K562 (cell line): Measurements from ENCODE around the gene LRMDA. TPM values are rescaled to one million over a fixed set of nuclear protein-coding genes. Genes with fewer than 3 reads are reported as not detected.

ENCODE experiments used
- ATAC-seq: fragments of 200-7000 bp; cut with Tn5 transposase; 3 replicates; pipeline ENCODE4 v1.9.1; 2020; ENCODE audit warnings: moderate library complexity
- BruUV-seq: library from RNA; stranded (reverse); fragments of 400-500 nt; replicated peaks from 2 replicates; lab custom pipeline; 2021; lab: Mats Ljungman, UMichigan
- CTCF ChIA-PET: fragments of 300-600 bp; formaldehyde crosslinking; extraction: SDS; loops from one replicate; lab custom pipeline; 2021; ENCODE audit warnings: low intra/inter-chr PET ratio; lab: Yijun Ruan, JAX
- POLR2A ChIA-PET: fragments of 300-600, 350-650 bp; sonication (Branson Sonifier 250); formaldehyde crosslinking; extraction: SDS; loops from one replicate; lab custom pipeline; 2021; ENCODE audit warnings: antibody characterized with exemption, inconsistent platforms; lab: Yijun Ruan, JAX
- DNase-seq, 4 experiments: peaks; one replicate each; pipeline versions ENCODE4 v3.0.0 to v3.0.0-alpha.2; 2011 to 2018; ENCODE audit warnings: low spot score in 3 of 4, mixed read lengths in 3 of 4; ENCODE audit errors: extremely low read depth in 1 of 4
- FAIRE-seq: peaks from 2 replicates; lab custom pipeline; 2011; peaks lifted over from hg19 to GRCh38; lab: Jason Lieb, UNC
- H2AFZ ChIP-seq: 2 replicates; pipeline ENCODE4 v1.6.0; 2011; ENCODE audit warnings: low read depth, low read length, control low read depth, inconsistent platforms
- H3K27ac ChIP-seq: fragments of 200-600 bp; 3 replicates; pipeline ENCODE4 v1.8.0; 2011; ENCODE audit warnings: low read depth, mild to moderate bottlenecking, control low read depth, inconsistent platforms, low read length, moderate library complexity, mixed read lengths; ENCODE audit errors: extremely low read depth
- H3K27me3 ChIP-seq, 2 experiments: fragments of 300-600 bp in 1 of 2; 2 replicates in 1 of 2; 3 replicates in 1 of 2; pipeline versions ENCODE4 v1.6.0 to v1.8.0; 2011; ENCODE audit warnings: inconsistent platforms in 2 of 2, low read length in 2 of 2, mild to moderate bottlenecking in 1 of 2, mixed read lengths in 1 of 2, moderate library complexity in 1 of 2; ENCODE audit not compliant: control insufficient read depth in 2 of 2, insufficient read depth in 2 of 2
- H3K36me3 ChIP-seq: fragments of 300-600 bp; 3 replicates; pipeline ENCODE4 v1.8.0; 2011; ENCODE audit warnings: mild to moderate bottlenecking, low read length, inconsistent platforms; ENCODE audit not compliant: control insufficient read depth, insufficient read depth
- H3K4me1 ChIP-seq, 2 experiments: fragments of 200-600 bp in 1 of 2; replicated peaks in 1 of 2; 2 replicates in 1 of 2; 3 replicates in 1 of 2; pipeline versions ENCODE4 v1.5.1 to v1.8.0; 2011; ENCODE audit warnings: inconsistent platforms in 2 of 2, low read length in 2 of 2, mild to moderate bottlenecking in 1 of 2, mixed read lengths in 1 of 2, moderate library complexity in 1 of 2; ENCODE audit not compliant: control insufficient read depth in 2 of 2, insufficient read depth in 2 of 2
- H3K4me2 ChIP-seq: 2 replicates; pipeline ENCODE4 v1.6.1; 2011; ENCODE audit warnings: low read length, control low read depth, inconsistent platforms, mixed read lengths; ENCODE audit not compliant: insufficient read depth
- H3K4me3 ChIP-seq: fragments of 200-600 bp; sonication (generic), shearing (Covaris generic); 2 replicates; pipeline ENCODE4 v1.5.1; 2016; ENCODE audit warnings: control low read depth, inconsistent platforms
- H3K79me2 ChIP-seq: fragments of 200-600 bp; 3 replicates; pipeline ENCODE4 v1.8.0; 2011; ENCODE audit warnings: low read length, inconsistent platforms; ENCODE audit not compliant: control insufficient read depth, insufficient read depth
- H3K9ac ChIP-seq, 2 experiments: 2 replicates each; pipeline versions ENCODE4 v1.6.0 to v1.6.1; 2011; ENCODE audit warnings: low read depth in 2 of 2, low read length in 2 of 2, control low read depth in 1 of 2, inconsistent platforms in 1 of 2, mild to moderate bottlenecking in 1 of 2, mixed read lengths in 1 of 2; ENCODE audit not compliant: insufficient read depth in 1 of 2
- H3K9me1 ChIP-seq: one replicate; pipeline ENCODE4 v1.6.0; 2011; ENCODE audit warnings: inconsistent platforms, mild to moderate bottlenecking, low read length, moderate library complexity; ENCODE audit not compliant: control insufficient read depth, insufficient read depth
- H3K9me3 ChIP-seq: replicated peaks from 2 replicates; pipeline ENCODE4 v1.5.1; 2011; ENCODE audit warnings: low read depth, low read length, inconsistent platforms; ENCODE audit not compliant: control insufficient read depth, insufficient read depth
- H4K20me1 ChIP-seq: replicated peaks from 2 replicates; pipeline ENCODE4 v1.6.1; 2011; ENCODE audit warnings: low read length, inconsistent platforms, mixed read lengths; ENCODE audit not compliant: control insufficient read depth, insufficient read depth
- ARID2 ChIP-seq: fragments of 450-650 bp; IDR thresholded peaks from 2 replicates; pipeline ENCODE4 v1.6.1; 2017; ENCODE audit warnings: antibody characterized with exemption, mild to moderate bottlenecking
- JUND ChIP-seq, 2 experiments: IDR thresholded peaks; 2 replicates in 1 of 2; 3 replicates in 1 of 2; pipeline ENCODE4 v1.6.1; 2011; ENCODE audit warnings: borderline replicate concordance in 2 of 2, low read depth in 2 of 2, low read length in 2 of 2, improper control_type of control experiment in 1 of 2, missing biosample characterization in 1 of 2, missing genetic modification characterization in 1 of 2, missing genetic modification reagents in 1 of 2
- MLX ChIP-seq, 2 experiments: fragments of 450-650 bp in 1 of 2; sonication (generic) in 1 of 2; formaldehyde crosslinking; conservative IDR thresholded peaks; 2 replicates each; pipeline versions ENCODE4 v1.4.0 to v1.8.1; 2020 to 2022; ENCODE audit warnings: mild to moderate bottlenecking in 1 of 2, missing genetic modification reagents in 1 of 2
- NFIC ChIP-seq: fragments of 450-650 bp; IDR thresholded peaks from 2 replicates; pipeline ENCODE4 v1.6.1; 2017; ENCODE audit warnings: mild to moderate bottlenecking, inconsistent platforms
- PRDM10 ChIP-seq: fragments of 450-650 bp; IDR thresholded peaks from 2 replicates; pipeline ENCODE4 v1.6.1; 2018; ENCODE audit not compliant: partially characterized antibody
- SMAD2 ChIP-seq: fragments of 150-350 bp; IDR thresholded peaks from 2 replicates; pipeline ENCODE4 v1.6.1; 2014; ENCODE audit warnings: low read depth, mild to moderate bottlenecking, low read length
- SNRNP70 ChIP-seq: fragments of 200-400 bp; formaldehyde crosslinking; optimal IDR thresholded peaks from 2 replicates; pipeline ENCODE3; 2017; ENCODE audit warnings: low read depth, low read length
- TSHZ1 ChIP-seq: fragments of 250-450 bp; sonication (Bioruptor Pico); IDR thresholded peaks from 2 replicates; pipeline ENCODE4 v1.4.0; 2020; ENCODE audit warnings: mild to moderate bottlenecking, moderate library complexity
- ZC3H11A ChIP-seq: IDR thresholded peaks from 2 replicates; pipeline ENCODE4 v1.6.1; 2012; ENCODE audit warnings: low read depth, low read length, improper control_type of control experiment
- WGBS: fragments of 100-300 bp; shearing (Covaris generic); methylation state at CpG from one replicate; pipeline ENCODE4 v1.1.6; 2016; ENCODE audit warnings: low coverage, mixed read lengths; ENCODE audit not compliant: insufficient coverage; ENCODE audit errors: missing lambda C conversion rate; 5-methylcytosine and 5-hydroxymethylcytosine counted together
- in situ Hi-C: fragments of 300-500 bp; cut with MboI; formaldehyde crosslinking; loops from 4 replicates; pipeline ENCODE4 v1.15.0; 2018; ENCODE audit warnings: inconsistent platforms, mixed read lengths
- intact Hi-C: fragments of 100-400 bp; cut with micrococcal nuclease; formaldehyde crosslinking; loops from 2 replicates; pipeline ENCODE4 v1.14.2; 2022
- polyA plus RNA-seq, 8 experiments: library from polyadenylated mRNA; depleted of rRNA in 4 of 8; stranded (reverse) in 5 of 8; unstranded in 3 of 8; fragments of >200 nt; fragmentation: Nextera tagmentation in 2 of 8; fragmentation: Illumina TruSeq in 1 of 8; extraction: Ambion mirVana in 2 of 8; extraction: Trizol in 1 of 8; gene quantifications; 2 replicates each; pipeline versions ENCODE4 v1.2.1 to v1.2.3, GENCODE V29; 2011 to 2014; ENCODE audit warnings: inconsistent platforms in 1 of 8, missing spikeins in 1 of 8
- total RNA-seq, 7 experiments: library from RNA; depleted of rRNA in 6 of 7; stranded (reverse); fragments of >200 nt in 6 of 7; fragmentation: Illumina TruSeq in 2 of 7; extraction: Trizol in 2 of 7; gene quantifications; 2 replicates each; pipeline versions ENCODE4 v1.2.1 to v1.2.3, GENCODE V29; 2011 to 2021; ENCODE audit warnings: low replicate concordance in 1 of 7
- TF ChIP-seq, protein P1 (sequence below): fragments of 250-450 bp; sonication (Bioruptor Pico); IDR thresholded peaks from 2 replicates; pipeline ENCODE4 v1.8.0; 2021; ENCODE audit warnings: borderline replicate concordance, mild to moderate bottlenecking, moderate library complexity; ENCODE audit not compliant: poor library complexity, severe bottlenecking
- TF ChIP-seq, protein P2 (sequence below): fragments of 250-450 bp; sonication (Bioruptor Pico); IDR thresholded peaks from 2 replicates; pipeline ENCODE4 v1.8.0; 2022; ENCODE audit warnings: moderate library complexity, mild to moderate bottlenecking, inconsistent platforms

The LRMDA gene
- total and polyA plus RNA-seq, 9 of the 15 experiments (the other 6 are each of a cell fraction or from before 2014, with no cell fraction given), result 0.25 TPM; not detected in 8

GRCh38 chr10:76218035-76218434 is 786.6 kb downstream of the LRMDA start (continued):
- no peak for TF ChIP-seq TSHZ1
- TF ChIP-seq, protein P1, sequence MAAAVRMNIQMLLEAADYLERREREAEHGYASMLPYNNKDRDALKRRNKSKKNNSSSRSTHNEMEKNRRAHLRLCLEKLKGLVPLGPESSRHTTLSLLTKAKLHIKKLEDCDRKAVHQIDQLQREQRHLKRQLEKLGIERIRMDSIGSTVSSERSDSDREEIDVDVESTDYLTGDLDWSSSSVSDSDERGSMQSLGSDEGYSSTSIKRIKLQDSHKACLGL (CRISPR knock-in tag), result no peak
- TF ChIP-seq ARID2, result no peak
- TF ChIP-seq NFIC, result no peak
- TF ChIP-seq SMAD2, result no peak
- no peak for TF ChIP-seq JUND (IDR thresholded peaks at IDR 0.05; ENCODE audit: borderline replicate concordance, low read depth, low read length)
- TF ChIP-seq JUND (tag; IDR thresholded peaks at IDR 0.05; ENCODE audit: borderline replicate concordance, low read depth, low read length), result no peak
- TF ChIP-seq ZC3H11A, result no peak

GRCh38 chr10:76229341-76229740 is 797.9 kb downstream of the LRMDA start:
- Histone ChIP-seq H4K20me1 (no peaks in the 10 kb centered on the region), H3K4me2 (no peak overlapping the region), H3K36me3 (no peaks in the 10 kb centered on the region), H3K9ac (no peak overlapping the region), H3K9me1 (no peaks in the 10 kb centered on the region), H3K9me3 (no peaks in the 10 kb centered on the region), H3K27ac (no peak overlapping the region), H3K27me3 (no peaks in the 10 kb centered on the region), H3K4me1 (no peaks in the 10 kb centered on the region), H2AFZ (no peak overlapping the region), H3K4me3 (no peak overlapping the region), H3K79me2 (no peaks in the 10 kb centered on the region)
- in situ Hi-C loops (no loop called here), intact Hi-C loops (no loop called here)
- BruUV-seq, result no TSS peak
- POLR2A ChIA-PET, result no interaction called here
- FAIRE-seq (no peak), ATAC-seq (no peak), DNase-seq (no peak)
- 3% methylated on average over 5 of the region's 5 CpGs for WGBS
- CTCF ChIA-PET, result no interaction called here
- TF ChIP-seq MLX (CRISPR knock-in tag; conservative IDR thresholded peaks at IDR 0.05), result no peak
- TF ChIP-seq, protein P2, sequence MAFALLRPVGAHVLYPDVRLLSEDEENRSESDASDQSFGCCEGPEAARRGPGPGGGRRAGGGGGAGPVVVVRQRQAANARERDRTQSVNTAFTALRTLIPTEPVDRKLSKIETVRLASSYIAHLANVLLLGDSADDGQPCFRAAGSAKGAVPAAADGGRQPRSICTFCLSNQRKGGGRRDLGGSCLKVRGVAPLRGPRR (CRISPR knock-in tag), result no peak
- TF ChIP-seq SNRNP70, result no peak
- no peak for TF ChIP-seq PRDM10
